Endothelial cell of umbilical vein (primary cell): Measurements from ENCODE around the gene IRF1. TPM values are rescaled to one million over a fixed set of nuclear protein-coding genes. Genes with fewer than 3 reads are reported as not detected.

ENCODE experiments used
- BruUV-seq: library from RNA; stranded (reverse); fragments of 400-500 nt; replicated peaks from 2 replicates; lab custom pipeline; 2021; lab: Mats Ljungman, UMichigan
- CTCF ChIA-PET: fragments of 300-600, 350-600 bp; sonication (Branson Sonifier 250); formaldehyde crosslinking; loops from one replicate; lab custom pipeline; 2021; ENCODE audit warnings: antibody characterized with exemption, inconsistent platforms; lab: Charles Lee
- POLR2A ChIA-PET: fragments of 300-600, 350-600 bp; sonication (Branson Sonifier 250); formaldehyde crosslinking; loops from one replicate; lab custom pipeline; 2021; ENCODE audit warnings: antibody characterized with exemption, inconsistent platforms; lab: Charles Lee
- DNase-seq: peaks from one replicate; pipeline ENCODE4 v3.0.0-alpha.2; 2011; ENCODE audit warnings: low read depth, low spot score
- FAIRE-seq: peaks from 2 replicates; lab custom pipeline; 2011; peaks lifted over from hg19 to GRCh38; lab: Jason Lieb, UNC
- H2AFZ ChIP-seq: 2 replicates; pipeline ENCODE4 v1.6.0; 2012; ENCODE audit warnings: low read depth, low read length, control low read depth, inconsistent platforms
- H3K27ac ChIP-seq: 2 replicates; pipeline ENCODE4 v1.5.1; 2011; ENCODE audit warnings: low read depth, mild to moderate bottlenecking, control low read depth, low read length, moderate library complexity; ENCODE audit not compliant: insufficient read depth
- H3K27me3 ChIP-seq, 2 experiments: 2 replicates each; pipeline versions ENCODE4 v1.6.0 to v1.6.1; 2011; ENCODE audit warnings: low read length in 2 of 2, mixed read lengths in 1 of 2; ENCODE audit not compliant: control insufficient read depth in 2 of 2, insufficient read depth in 2 of 2
- H3K36me3 ChIP-seq, 2 experiments: 2 replicates in 1 of 2; 3 replicates in 1 of 2; pipeline ENCODE4 v1.5.1; 2011; ENCODE audit warnings: low read length in 2 of 2, mild to moderate bottlenecking in 1 of 2, moderate library complexity in 1 of 2; ENCODE audit not compliant: control insufficient read depth in 2 of 2, insufficient read depth in 2 of 2; ENCODE audit errors: extremely low read depth in 1 of 2
- H3K4me1 ChIP-seq: 3 replicates; pipeline ENCODE4 v1.5.1; 2011; ENCODE audit warnings: mild to moderate bottlenecking, low read length; ENCODE audit not compliant: control insufficient read depth, insufficient read depth; ENCODE audit errors: extremely low read depth
- H3K4me2 ChIP-seq: 2 replicates; pipeline ENCODE4 v1.6.1; 2011; ENCODE audit warnings: low read length, control low read depth, mixed read lengths; ENCODE audit not compliant: insufficient read depth
- H3K4me3 ChIP-seq, 3 experiments: fragments of 200-600 bp in 1 of 3; sonication (generic), shearing (Covaris generic) in 1 of 3; replicated peaks in 1 of 3; 2 replicates each; pipeline ENCODE4 v1.5.1; 2011 to 2016; ENCODE audit warnings: control low read depth in 3 of 3, low read length in 3 of 3, mild to moderate bottlenecking in 2 of 3, inconsistent platforms in 1 of 3, low read depth in 1 of 3, moderate library complexity in 1 of 3; ENCODE audit not compliant: insufficient read depth in 1 of 3
- H3K79me2 ChIP-seq: 2 replicates; pipeline ENCODE4 v1.6.0; 2012; ENCODE audit warnings: low read length, inconsistent platforms; ENCODE audit not compliant: control insufficient read depth, insufficient read depth
- H3K9ac ChIP-seq: replicated peaks from 2 replicates; pipeline ENCODE3; 2011; ENCODE audit warnings: low read length, control low read depth; ENCODE audit not compliant: insufficient read depth; ENCODE audit errors: extremely low read depth
- H3K9me1 ChIP-seq: replicated peaks from 3 replicates; pipeline ENCODE4 v1.6.0; 2011; ENCODE audit warnings: mild to moderate bottlenecking, low read length; ENCODE audit not compliant: control insufficient read depth, insufficient read depth; ENCODE audit errors: extremely low read depth
- H3K9me3 ChIP-seq: replicated peaks from 2 replicates; pipeline ENCODE4 v1.5.1; 2012; ENCODE audit warnings: low read length, inconsistent platforms; ENCODE audit not compliant: control insufficient read depth, insufficient read depth
- H4K20me1 ChIP-seq: replicated peaks from 2 replicates; pipeline ENCODE3; 2011; ENCODE audit warnings: mild to moderate bottlenecking, low read length; ENCODE audit not compliant: control insufficient read depth, insufficient read depth; ENCODE audit errors: extremely low read depth
- CTCF ChIP-seq, 2 donors: IDR thresholded peaks; 1 replicate in 1 of 2; 2 replicates in 1 of 2; pipeline ENCODE4 v1.5.1; 2011; ENCODE audit warnings: low read length in 2 of 2, mild to moderate bottlenecking in 2 of 2, moderate library complexity in 2 of 2, control low read depth in 1 of 2, inconsistent platforms in 1 of 2, low read depth in 1 of 2; ENCODE audit not compliant: insufficient read depth in 1 of 2; ENCODE audit errors: extremely low read depth in 1 of 2
- EZH2 ChIP-seq: IDR thresholded peaks from 2 replicates; pipeline ENCODE4 v1.6.1; 2012; ENCODE audit warnings: borderline replicate concordance, low read depth, mild to moderate bottlenecking, moderate library complexity, low read length, inconsistent platforms; ENCODE audit not compliant: severe bottlenecking
- FOS ChIP-seq: IDR thresholded peaks from 2 replicates; pipeline ENCODE4 v1.6.1; 2011; ENCODE audit warnings: mild to moderate bottlenecking, low read length, moderate library complexity, borderline replicate concordance; ENCODE audit not compliant: insufficient read depth
- GATA2 ChIP-seq: IDR thresholded peaks from 2 replicates; pipeline ENCODE4 v1.7.0; 2011; ENCODE audit warnings: low read depth, mild to moderate bottlenecking, moderate library complexity, mixed read lengths, low read length; ENCODE audit not compliant: insufficient read length, insufficient read depth
- JUN ChIP-seq: IDR thresholded peaks from 2 replicates; pipeline ENCODE4 v1.6.1; 2011; ENCODE audit warnings: borderline replicate concordance, low read depth; ENCODE audit not compliant: insufficient read length, insufficient read depth
- MAX ChIP-seq: IDR thresholded peaks from 2 replicates; pipeline ENCODE4 v1.6.1; 2011; ENCODE audit not compliant: insufficient read depth, insufficient read length
- MYC ChIP-seq: IDR thresholded peaks from one replicate; pipeline ENCODE4 v1.6.1; 2011; ENCODE audit warnings: mild to moderate bottlenecking, low read depth, low read length
- POLR2A ChIP-seq: IDR thresholded peaks from 2 replicates; pipeline ENCODE4 v1.6.1; 2012; ENCODE audit warnings: low read depth, mild to moderate bottlenecking, control low read depth, low read length
- POLR2AphosphoS5 ChIP-seq: IDR thresholded peaks from 2 replicates; pipeline ENCODE4 v1.6.1; 2012; ENCODE audit warnings: low read depth, mild to moderate bottlenecking, control low read depth, low read length, moderate library complexity; ENCODE audit not compliant: insufficient read depth
- dilution Hi-C: fragments of 300-500 bp; cut with MboI; formaldehyde crosslinking; loops from one replicate; pipeline ENCODE4 v1.15.0; 2019; ENCODE audit warnings: low sequenced_read_pairs; ENCODE audit not compliant: extremely low pct_ligation_motif_present
- intact Hi-C: fragments of 100-400 bp; cut with micrococcal nuclease; formaldehyde crosslinking; loops from one replicate; pipeline ENCODE4 v1.10.0; 2022
- polyA plus RNA-seq, 4 experiments: library from polyadenylated mRNA; depleted of rRNA in 3 of 4; stranded (reverse) in 3 of 4; unstranded in 1 of 4; fragments of >200 nt; gene quantifications; 2 replicates each; pipeline versions ENCODE4 v1.2.1 to v1.2.3, GENCODE V29; 2011 to 2012; ENCODE audit warnings: missing spikeins in 1 of 4
- total RNA-seq: library from RNA; stranded (reverse); gene quantifications from 2 replicates; pipeline ENCODE4 v1.2.3, GENCODE V29; 2021

IRF1 gene
- total and polyA plus RNA-seq, 2 donors (not counting 3 experiments of a cell fraction or from before 2014, with no cell fraction given), result 12.3 to 28.0 TPM

- no peak overlapping the region for H3K9ac ChIP-seq
- no peaks in the 10 kb centered on the region for H3K9me1 ChIP-seq
- H3K4me1 ChIP-seq, result peaks cover 32% of the 10 kb centered on the region
- no peaks in the 10 kb centered on the region for H3K36me3 ChIP-seq
- no peak overlapping the region for H3K4me3 ChIP-seq
- no peak for TF ChIP-seq JUN
- TF ChIP-seq FOS, result no peak
- TF ChIP-seq MYC, result no peak
- no peak for TF ChIP-seq CTCF (IDR thresholded peaks at IDR 0.05; ENCODE audit: extremely low read depth in 1 of 2, insufficient read depth in 1 of 2, low read depth in 1 of 2, low read length in 2 of 2)
- no peak for TF ChIP-seq POLR2A
- TF ChIP-seq EZH2, result no peak
- no peak for TF ChIP-seq POLR2AphosphoS5
- no peak for TF ChIP-seq GATA2
- TF ChIP-seq MAX, result no peak
- no TSS peak for BruUV-seq
- no peak for DNase-seq
- intact Hi-C loops (no loop called here), dilution Hi-C loops (no loop called here)
- no peaks in the 10 kb centered on the region for H3K27me3 ChIP-seq
- H3K79me2 ChIP-seq, result no peaks in the 10 kb centered on the region
- no peaks in the 10 kb centered on the region for H3K9me3 ChIP-seq
- CTCF ChIA-PET, result interaction anchor here (1.6 to 5.0 kb wide), 4 partner anchors 10 to 43 kb away, joined by 4 to 30 read pairs (median 8); no protein-coding TSS in a partner anchor
- H3K27ac ChIP-seq, result no peak overlapping the region
- POLR2A ChIA-PET, result no interaction called here
- no peaks in the 10 kb centered on the region for H4K20me1 ChIP-seq
- no peak overlapping the region for H3K4me2 ChIP-seq
- H2AFZ ChIP-seq, result no peak overlapping the region
- no peak for FAIRE-seq
Observed at GRCh38 chr5:132470010-132470392, 20.6 kb downstream of the IRF1 start.
